ENCODE results near the gene RAD23A.
"Not testable (repeated sequence)": the region's sequence is repeated elsewhere in the genome, so short reads cannot be mapped to it uniquely, and the experiment has no call there.

RAD23A gene

DNA sequence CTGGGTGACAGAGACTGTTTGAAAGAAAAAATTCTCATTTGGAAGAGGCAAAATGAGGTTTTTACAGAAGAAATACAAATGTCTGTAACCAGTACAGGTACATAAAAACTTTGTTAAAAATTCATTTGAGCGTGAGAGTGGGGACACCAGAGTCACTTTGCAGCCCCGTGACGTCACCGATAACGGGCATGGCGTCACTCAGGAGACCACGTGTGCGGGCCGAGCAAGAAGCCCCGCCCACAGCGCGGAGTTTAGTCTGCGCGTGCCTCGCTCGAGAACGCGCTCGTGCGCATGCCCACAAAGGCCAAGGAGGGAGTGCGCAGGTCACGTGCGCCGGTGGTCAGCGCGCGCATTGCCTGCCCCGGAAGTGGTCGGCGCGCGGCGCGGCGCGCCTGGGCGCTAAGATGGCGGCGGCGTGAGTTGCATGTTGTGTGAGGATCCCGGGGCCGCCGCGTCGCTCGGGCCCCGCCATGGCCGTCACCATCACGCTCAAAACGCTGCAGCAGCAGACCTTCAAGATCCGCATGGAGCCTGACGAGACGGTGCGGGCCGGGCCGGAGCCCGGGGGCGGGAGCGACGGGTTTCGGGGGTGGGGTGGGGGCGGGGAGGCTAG lies at the start of gene RAD23A:
TSS of gene RAD23A (plus strand) at position 384 of the 613 bp plus-strand sequence. CDS start at position 471, 87 bp downstream.
- DNase-seq, result peak; percentile 92

DNA sequence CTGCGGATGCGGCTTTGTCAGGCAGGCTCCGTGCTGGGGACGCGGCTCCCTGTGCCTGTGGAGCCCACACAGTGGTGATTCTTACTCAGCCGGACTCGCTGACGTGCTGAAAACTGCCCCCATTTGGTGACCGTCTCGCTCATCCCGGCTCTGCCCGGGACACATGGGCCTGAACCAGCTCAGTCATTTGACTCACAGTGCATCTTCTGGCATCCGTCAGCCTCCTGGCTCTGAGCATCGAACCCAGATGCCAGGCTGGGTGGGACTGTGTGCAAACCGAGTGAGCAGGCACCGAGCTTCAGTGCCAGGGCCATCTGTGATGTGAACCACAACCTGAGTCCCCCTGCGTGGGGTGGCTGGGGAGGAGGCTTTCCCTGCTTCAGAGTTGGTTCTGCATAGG lies 49.2 kb upstream of the RAD23A start:
- DNase-seq, result no peak

DNA sequence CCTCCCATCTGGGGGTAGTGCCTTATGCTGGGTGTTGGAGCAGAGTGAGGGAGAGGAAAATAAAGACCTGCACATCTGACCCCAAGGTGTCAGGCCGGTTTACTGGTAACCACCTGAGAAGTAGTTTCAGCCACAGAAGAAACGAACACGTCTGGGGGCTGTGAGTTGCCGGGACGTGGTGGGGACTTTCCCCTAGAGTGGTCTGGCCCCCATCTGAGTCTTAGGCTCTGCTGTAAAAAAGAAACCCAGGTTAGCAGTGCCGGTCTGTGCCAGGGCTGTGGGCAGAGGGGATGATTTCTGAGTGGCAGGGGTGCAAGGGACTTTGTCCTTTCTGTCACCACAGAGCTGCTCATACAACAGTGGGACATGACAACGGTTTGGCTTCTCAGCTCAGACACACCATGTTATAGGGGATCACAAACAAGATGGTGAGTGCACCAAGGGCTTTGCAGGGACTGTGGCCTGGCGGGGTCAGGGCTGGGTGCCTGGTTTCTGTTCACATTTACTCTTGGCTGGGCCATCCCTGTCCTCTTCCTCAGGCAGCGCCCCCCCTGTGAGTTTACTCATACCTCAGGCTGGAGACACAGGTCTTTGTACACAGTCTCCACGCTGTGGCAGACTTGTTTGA lies 45.7 kb upstream of the RAD23A start:
- DNase-seq, result no peak

DNA sequence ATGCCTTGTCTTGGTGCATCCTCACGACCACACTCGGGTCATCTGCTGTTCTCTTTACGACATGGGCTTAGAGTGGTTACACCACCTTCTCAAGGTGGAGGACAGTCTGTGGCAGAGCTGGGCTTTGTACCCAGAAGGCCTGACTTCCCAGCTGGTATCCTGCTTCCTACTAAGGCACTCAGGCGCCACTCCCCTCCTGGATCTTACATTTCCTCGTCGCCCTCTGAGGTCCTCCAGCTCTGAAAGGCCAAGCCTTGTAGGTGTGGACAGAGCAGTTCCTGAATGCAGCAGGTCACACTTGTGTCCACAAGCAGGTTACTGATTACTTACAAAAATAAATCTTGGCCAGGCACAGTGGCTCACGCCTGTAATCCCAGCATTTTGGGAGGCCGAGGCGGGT lies 38.5 kb upstream of the RAD23A start:
- no peak for DNase-seq

DNA sequence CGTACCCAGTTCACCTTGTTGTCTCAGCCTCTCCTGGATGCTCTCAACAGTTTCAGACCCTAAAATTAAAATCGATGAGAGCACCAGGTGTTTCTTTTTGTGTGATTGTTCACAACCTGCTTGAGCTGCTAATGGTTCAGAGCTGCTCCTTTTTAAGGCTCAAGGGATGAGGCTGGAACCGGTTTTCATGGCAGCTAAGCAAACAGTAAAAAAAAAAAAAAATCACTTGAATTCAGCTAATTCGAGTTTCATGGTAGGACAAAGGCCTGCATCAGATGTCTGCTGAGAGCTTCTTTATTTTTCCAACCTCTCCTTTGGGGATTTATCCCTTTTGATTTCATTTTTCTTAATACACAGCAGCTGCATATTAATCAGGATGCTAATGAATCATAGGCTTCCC lies 33.1 kb upstream of the RAD23A start:
- DNase-seq, result no peak

DNA sequence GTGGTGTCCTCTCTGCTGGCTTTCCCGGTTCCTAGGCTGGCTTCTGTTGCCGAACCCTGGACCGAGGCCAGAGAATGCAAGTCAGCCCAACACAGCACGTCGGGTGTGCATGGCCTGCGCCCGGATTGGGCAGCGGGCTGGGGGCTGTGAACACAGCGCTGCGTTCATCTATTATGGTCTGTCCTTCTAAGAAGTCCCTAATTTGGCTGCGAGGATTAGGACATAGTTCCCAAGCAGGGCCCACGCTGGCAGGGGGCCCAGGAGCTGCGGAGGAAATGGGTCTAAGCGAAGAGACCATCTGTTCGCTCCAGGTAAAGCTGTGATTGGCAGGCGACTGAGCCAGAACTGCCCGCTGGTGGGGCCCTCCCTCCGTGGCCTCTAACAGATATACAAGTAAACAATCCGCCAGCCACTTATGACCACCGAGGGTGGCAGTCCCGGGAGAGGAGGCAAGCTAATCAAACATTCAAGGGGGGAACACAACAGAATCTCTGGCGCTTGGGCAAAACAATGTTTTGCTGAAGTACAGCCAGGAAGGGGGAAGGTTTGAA lies 32.6 kb upstream of the RAD23A start:
- no peak for DNase-seq

DNA sequence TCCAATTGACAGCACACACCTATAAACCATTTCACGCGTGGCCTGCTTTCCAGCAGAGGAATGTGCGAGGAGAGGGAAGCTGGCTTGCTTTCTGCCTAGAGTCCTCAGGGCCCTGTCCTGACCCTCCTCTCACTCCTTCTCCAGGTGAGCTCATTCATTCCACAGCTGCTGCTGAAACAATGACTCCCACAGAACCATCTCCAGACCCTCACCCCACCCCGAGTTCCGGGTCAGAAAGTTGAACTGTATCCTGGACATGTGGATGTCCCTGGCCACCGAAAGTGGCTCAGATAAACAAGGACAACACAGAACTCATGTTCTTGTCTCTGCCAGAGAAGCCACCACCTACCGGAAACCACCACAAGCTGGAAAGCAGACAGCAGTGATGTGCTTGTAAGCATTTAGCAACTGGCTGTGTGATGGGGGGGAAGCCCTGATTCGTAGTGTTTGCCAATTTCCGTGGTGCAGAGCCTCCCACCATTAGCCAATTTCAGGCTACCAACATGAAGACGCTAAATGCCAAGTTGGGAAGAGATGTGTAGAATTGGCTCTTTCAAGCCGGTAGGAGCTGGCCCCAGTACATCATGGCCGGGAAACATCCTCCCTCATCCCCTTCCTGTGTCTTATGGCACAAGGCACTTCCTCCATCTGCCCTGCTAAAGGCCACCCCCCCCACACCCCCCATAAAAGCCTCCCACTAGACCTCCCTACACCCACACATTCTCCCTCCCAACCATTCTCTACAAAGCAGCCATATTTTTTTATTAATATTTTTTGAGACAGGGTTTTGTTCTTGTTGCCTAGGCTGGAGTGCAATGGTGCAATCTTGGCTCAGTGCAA lies 31.6 kb upstream of the RAD23A start:
- no peak for DNase-seq

DNA sequence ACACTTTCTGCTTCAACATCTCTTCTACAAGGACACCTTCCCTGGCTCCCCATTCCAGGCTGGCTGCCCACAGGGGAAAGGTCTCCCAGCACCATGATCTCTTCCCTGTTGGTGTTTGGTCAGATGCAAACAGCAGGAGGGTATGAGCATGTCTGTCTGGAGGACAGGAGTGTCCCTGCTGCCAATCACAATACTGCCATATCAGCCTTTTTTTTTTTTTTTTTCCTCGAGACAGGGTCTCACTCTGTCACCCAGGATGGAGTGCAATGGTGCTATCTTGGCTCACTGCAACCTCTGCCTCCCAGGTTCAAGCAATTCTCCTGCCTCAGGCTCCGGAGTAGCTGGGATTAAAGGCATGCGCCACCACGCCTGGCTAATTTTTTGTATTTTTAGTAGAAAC lies 29.8 kb upstream of the RAD23A start:
- not testable (repeated sequence) for DNase-seq

DNA sequence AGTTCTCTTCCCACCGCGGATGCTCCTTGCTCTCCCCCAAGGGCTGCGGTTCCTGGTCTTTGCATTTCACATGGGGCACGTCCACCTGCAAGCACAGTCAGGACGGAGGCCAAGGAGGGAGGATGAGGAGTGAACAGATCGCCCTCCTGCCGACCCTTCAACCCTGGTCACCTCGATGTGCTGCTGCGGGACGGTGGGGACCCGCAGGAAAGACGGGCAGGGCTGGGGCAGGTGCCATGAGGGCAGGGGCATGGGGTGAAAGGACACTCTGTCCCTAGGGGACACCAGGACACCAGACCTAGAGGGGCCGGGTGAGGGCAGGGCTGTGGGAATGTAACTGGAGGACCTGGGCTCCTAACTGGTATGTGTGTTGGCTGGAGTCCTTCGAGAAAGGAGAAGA lies 27.4 kb upstream of the RAD23A start:
- DNase-seq, result no peak

DNA sequence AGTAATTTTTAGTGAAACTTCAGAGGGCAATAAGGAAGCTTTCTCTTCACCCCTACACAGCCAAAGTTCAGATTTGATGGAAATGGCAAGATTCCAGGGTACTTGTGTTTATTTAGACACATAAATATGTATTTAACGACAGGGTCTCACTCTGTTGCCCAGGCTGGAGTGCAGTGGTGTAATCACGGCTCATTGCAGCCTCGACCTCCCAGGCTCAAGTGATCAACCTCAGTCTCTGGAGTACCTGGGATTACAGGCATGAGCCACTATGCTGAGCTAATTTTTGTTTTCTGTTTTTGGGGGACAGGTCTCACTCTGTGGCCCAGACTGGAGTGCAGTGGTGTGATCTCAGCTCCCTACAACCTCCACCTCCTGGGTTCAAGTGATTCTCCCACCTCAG lies 24.6 kb upstream of the RAD23A start:
- no peak for DNase-seq

DNA sequence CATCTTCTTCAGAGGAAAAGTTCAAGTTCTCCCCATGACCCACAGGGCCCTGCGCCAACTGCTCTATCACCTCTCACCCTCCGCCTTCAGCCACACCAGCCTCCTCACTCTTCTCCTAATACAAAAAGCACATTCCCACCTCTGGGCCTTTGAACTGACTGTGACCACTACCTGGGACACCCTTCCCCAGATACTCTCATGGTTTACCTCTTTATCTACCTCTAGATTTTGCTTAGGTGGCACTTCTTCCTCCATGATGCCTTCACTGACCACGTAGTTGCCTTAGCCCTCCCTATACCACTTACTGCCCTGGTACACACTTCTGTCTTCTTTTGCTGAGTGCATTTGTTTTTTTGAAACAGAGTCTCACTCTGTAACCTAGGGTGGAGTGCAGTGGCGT lies 22.7 kb upstream of the RAD23A start:
- DNase-seq, result no peak

DNA sequence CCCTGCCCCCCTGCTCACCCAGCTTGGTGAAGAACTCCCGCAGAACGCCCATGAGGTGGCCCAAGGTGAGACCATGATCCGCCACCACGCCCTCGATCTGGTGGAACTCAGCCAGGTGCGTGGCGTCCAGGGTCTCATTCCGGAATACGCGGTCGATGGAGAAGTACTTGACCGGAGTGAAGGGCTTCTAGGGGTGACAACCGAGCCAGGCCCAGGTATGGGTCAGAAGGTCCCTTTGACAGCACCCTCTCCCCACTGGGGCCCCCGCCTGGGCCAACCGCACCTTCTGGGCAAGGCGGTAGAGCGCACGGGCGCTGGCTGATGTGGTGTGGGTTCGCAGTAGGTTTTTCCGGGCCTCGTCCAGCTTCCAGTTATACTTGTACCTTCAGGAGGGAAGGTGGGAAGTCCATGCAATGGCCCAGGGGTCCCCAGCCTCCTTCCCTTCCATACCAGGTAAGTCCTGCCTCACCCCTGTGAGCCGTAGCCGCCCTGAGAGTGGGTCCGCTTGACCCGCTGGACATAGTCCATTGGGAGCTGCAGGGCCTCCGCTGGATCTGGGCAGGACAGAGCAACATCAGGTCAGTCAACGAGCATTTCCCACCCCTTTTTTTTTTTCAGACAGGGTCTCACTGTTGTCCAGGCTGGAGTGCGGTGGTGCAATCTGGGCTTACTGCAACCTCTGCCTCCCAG lies 20.9 kb upstream of the RAD23A start:
- no peak for DNase-seq

DNA sequence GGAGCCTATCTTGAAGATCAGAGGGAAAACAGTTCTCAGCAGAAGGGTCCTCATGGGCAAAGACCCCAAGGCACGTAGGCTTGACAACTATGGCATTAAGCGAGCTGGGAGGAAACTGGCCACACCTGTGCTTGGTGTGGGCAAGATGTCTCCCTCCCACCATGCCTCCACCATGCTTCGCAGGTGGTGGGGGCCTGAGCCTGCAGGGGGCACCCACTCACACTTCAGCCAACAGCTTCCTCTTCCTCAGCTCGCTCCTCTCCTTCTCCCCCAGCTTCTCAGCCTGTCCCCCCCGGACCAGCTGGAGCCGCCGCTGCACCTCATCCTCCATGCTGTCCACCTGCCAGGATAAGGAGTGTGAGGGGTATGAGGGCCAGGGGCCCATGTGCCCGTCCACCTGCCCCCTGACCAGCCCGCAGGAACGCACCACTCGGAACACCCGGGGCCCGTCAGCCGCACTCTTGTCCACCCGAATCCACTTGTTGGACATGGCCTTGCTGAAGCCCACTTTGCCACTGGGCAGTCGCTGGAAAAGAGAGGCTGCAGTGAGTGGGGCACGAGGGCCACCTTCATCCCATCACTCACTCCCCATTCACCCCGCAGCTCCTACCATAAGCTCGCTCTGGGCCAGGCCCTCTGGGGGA lies 15.5 kb upstream of the RAD23A start:
- DNase-seq, result no peak

DNA sequence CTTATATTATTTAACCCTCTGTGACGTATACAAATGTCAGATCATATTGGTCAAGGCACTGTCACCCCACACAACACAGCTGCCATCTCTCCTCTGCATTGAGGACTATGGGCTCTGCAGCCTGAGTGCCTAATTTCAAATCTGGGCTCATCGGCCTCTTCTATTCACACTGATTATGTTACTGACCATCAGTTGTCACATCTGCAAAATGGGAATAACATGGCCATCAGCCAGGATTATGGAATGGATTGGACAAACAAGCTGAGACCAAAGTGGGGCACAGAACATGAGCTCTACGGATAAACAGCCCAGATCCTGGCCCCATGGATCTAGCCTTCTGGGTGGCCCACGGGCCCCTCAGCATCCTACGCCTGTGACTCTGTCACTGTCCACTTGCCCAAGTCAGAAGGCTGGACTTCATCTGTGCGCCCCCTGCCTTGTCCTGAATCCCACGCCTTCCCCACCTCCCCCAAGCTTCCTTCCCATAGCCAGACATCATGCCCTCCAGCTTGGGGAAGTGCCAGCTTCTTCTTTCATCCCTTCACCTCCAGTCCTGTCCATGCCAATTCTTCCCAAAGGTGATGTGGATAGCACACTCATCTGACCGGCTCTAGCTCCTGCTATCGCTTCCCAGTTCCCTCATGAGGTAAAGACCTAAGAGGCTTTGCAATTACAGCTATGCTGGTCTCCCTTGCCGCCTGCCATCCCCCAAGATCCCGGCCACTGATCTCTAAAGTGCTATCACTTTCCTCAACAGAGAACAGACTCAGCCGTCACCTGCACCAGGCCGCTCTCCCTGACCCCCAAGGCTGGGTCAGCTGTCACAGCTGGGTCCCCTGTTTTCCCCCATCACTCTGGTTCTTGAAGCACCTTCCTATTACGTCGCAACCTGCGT lies 13.0 kb upstream of the RAD23A start:
- DNase-seq, result no peak

DNA sequence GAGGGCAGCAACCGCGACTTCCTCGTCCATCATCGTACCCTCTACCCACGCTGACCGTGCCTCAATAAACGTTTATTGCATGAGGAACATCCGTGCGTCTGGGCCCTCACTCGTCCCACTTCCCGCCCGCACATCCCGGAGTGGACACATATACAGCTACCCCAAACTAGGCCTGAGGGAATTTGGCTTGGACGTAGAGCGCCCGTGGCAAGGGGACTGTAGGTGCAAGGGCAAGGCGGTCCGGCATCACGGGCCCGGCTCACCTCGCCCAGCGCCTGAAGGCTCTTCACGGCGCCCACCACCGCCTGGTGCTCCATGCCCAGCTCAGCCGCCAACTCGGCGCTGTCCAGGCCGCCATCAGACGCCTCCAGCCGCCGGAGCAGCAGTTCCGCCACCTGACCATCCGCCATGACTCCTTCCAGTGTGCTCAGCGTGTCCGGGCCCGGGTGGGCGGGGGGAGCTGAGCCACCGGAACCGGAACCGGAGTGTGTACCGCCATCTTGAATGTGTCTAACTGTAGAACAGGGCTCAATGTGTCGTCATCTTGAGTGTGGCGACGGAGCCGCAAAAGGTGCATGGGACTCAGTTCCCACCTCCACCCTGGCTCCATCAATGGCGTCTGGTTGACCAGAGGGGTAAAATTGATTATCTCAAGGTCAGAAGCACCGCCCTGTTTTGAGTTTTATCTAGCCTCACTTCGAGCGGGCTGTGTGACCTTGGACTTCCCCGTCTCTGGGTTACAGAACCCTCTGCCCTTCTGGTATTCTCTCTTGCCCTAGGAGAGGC lies 12.2 kb upstream of the RAD23A start, which contains the start of gene FARSA:
TSS of gene FARSA (minus strand) at position 425 of the 786 bp plus-strand sequence. CDS start at position 410, 15 bp downstream.
- peak; percentile 85 for DNase-seq

DNA sequence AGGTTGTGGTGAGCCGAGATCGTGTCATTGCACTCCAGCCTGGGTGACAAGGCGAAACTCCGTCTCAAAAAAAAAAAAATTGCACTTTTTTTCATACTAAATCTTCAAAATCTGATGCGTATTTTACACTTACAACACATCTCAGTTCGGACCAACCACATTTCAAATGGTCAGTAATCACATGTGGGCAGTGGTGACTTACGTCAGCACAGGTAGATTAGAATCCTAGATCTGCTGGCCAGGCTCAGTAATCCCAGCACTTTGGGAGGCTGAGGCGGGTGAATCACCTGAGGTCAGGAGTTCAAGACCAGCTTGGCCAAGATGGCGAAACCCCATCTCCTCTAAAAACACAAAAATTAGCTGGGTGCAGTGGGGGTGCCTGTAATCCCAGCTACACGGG lies 10.6 kb upstream of the RAD23A start:
- no peak for DNase-seq

DNA sequence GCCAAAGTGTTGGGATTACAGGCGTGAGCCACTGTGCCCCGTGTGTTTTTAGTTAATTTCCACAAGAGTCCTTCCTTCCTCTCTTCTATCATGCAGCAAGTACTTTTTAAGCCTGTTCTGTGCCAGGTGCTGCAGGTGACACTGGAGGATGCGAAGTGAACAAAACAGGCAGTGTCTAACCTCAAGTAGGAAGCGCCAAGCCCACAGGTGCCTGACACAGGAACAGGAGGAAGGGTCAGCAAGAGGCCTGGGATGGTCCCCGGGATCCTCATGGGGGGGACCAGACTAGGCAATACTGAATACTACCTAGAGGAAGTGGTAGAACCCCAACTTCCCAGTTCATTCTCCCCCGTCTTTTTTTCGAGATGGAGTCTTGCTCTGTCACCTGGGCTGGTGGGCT lies 9.1 kb upstream of the RAD23A start:
- DNase-seq, result no peak

DNA sequence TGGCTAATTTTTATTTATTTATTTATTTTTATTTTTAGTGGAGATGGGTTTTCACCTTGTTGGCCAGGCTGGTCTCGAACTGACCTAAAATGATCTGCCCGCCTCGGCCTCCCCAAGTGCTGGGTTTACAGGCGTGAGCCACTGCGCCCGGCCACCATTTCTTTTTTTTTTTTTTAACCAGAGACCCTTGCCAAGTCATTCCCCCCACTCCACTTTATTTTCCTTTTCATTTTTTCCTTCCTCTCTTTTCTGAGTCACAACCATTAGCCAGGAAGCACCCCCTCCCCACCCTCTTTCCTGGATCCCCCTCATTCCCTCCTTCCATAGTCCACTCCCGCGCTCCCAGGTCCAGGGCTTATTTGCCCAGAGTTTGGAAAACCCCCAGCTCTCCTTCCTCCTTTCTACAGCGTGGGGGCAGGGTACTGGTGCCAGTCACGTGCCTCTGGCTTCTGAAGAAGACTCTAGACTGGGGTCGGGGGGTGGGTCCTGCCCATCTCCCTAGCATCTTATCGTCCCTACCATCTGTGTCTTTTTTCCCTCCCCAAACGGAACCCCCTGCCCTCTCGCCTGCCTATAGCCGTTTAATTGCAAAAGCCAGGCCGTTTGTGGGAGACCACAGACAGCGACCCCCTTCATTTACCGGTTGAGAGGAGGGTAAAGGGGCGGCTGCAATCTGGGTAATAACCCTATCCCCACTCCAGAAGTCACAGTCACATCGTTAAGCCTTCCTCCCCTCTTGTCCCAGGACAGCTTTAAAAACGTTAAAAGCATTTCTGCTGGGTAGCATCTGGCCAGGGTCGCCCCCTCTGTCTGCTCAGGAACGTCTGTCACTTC lies 8.4 kb upstream of the RAD23A start:
- DNase-seq, result no peak

DNA sequence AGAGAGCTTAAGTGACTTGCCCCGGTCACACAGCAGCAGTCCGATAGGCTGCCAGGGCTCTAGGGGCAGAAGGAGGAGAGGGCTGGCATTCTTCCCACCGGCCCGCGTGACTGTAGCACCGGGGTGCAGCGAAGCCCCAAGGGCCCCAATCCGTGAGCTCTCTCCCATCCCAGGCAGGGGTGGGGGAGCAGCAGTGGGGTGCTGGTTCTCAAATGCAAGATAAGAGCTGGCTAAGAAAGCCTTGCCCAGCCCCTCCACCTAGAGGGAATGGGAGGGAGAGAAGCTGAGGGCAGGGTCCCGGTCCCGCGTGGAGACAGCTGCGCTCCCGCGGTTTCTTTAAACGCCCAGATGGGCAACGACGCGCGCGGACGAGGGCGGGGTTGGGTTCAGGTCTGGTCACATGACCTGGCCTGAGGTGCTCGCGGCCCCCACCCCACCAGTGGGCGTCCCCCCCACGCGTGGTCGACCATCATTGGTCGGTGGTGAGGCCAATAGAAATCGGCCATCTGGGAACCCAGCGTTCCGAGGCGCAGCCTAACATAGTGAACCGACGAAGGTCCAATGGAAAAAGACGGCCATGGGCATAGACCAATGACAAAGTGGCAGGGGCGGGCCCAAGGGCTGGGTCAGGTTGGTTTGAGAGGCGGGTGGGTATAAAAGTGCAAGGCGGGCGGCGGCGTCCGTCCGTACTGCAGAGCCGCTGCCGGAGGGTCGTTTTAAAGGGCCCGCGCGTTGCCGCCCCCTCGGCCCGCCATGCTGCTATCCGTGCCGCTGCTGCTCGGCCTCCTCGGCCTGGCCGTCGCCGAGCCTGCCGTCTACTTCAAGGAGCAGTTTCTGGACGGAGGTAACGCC lies 7.5 kb upstream of the RAD23A start, which contains the start of gene CALR:
TSS of gene CALR (plus strand) at position 683 of the 852 bp plus-strand sequence. CDS start at position 754, 71 bp downstream.
- peak; percentile 98 for DNase-seq

All from NCI-H226 (cell line).